Measurements from ENCODE around the gene WDFY3. TPM values are rescaled to one million over a fixed set of nuclear protein-coding genes. Genes with fewer than 3 reads are reported as not detected.

The WDFY3 gene
- total and polyA plus RNA-seq, 2 donors (not counting 1 experiment from before 2014, with no cell fraction given): 0.05 to 0.36 TPM

DNA sequence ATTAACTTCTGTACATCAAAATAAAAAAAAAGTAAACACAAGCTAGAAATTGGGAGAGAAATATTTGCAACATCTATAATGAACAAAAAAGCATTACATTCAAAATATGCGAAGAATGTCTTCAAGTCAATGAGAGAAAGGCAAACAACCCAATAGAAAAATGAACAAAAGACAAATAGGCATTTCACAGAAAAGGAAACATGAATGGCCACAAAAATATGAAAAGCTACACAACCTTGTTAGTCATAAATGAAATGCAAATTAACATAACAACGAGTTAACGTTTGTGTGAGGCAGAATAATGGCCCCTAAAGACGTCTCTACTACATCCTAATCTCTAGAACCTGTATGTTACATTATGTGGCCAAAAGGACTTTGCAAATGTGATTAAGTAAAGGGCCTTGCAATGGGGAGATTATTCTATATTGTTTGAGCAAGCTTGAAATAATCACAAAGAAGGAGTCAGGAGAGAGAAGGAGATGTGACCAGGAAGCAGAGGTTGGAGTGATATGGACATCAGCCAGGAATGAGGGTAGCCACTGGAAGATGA lies 86.8 kb downstream of the WDFY3 start:
- H3K4me2 ChIP-seq (replicated peaks; ENCODE audit: low read depth, low read length, poor library complexity, severe bottlenecking): no peak overlapping the region
- no peaks in the 10 kb centered on the region for H3K79me2 ChIP-seq (ENCODE audit: control insufficient read depth, insufficient read depth, low read length)
- H3K36me3 ChIP-seq (replicated peaks in 1 of 2; ENCODE audit: control extremely low read depth in 1 of 2, control insufficient read depth in 1 of 2, extremely low read depth in 1 of 2, insufficient read depth in 2 of 2, low read length in 1 of 2): no peaks in the 10 kb centered on the region
- H4K20me1 ChIP-seq (ENCODE audit: control insufficient read depth, insufficient read depth, low read length, poor library complexity, severe bottlenecking): no peaks in the 10 kb centered on the region
- Mint-ChIP-seq H3K27ac (no peak overlapping the region), H3K4me1 (no peaks in the 10 kb centered on the region), H3K27me3 (no peaks in the 10 kb centered on the region), H3K9me3 (ENCODE audit: insufficient read depth) (no peaks in the 10 kb centered on the region), H3K4me3 (no peak overlapping the region)
- H3K4me1 ChIP-seq (ENCODE audit: control insufficient read depth in 2 of 2, insufficient read depth in 2 of 2, low read length in 2 of 2): no peaks in the 10 kb centered on the region
- ChIA-PET POLR2A (no interaction called here), CTCF (no interaction called here)
- no peak for DNase-seq
- no CpG with 5 or more reads among the region's 4 CpGs for WGBS (ENCODE audit: insufficient coverage)
- H3K9ac ChIP-seq (ENCODE audit: low read length): no peak overlapping the region
- H2AFZ ChIP-seq (ENCODE audit: insufficient read depth, low read depth, low read length, poor library complexity, severe bottlenecking): no peak overlapping the region
- no peak overlapping the region for H3K27ac ChIP-seq (ENCODE audit: low read length in 2 of 2)
- no peak for ATAC-seq (ENCODE audit: low read depth)
- H3K27me3 ChIP-seq (replicated peaks in 1 of 4; ENCODE audit: control extremely low read depth in 1 of 4, control insufficient read depth in 3 of 4, insufficient read depth in 4 of 4, low read length in 3 of 4): no peaks in the 10 kb centered on the region
- no peaks in the 10 kb centered on the region for H3K9me3 ChIP-seq (ENCODE audit: control extremely low read depth in 1 of 3, control insufficient read depth in 2 of 3, insufficient read depth in 1 of 3, low read length in 2 of 3)
- no peak overlapping the region for H3K4me3 ChIP-seq (ENCODE audit: control extremely low read depth in 1 of 5, extremely low read depth in 1 of 5, insufficient read depth in 1 of 5, low read depth in 2 of 5, low read length in 4 of 5)
- no peak for TF ChIP-seq EZH2 (IDR thresholded peaks at IDR 0.05; ENCODE audit: borderline replicate concordance, insufficient read depth, low read depth, low read length, poor library complexity, severe bottlenecking)
- no peak for TF ChIP-seq CTCF (IDR thresholded peaks at IDR 0.05)
- intact Hi-C loops (cut with micrococcal nuclease): no loop called here

DNA sequence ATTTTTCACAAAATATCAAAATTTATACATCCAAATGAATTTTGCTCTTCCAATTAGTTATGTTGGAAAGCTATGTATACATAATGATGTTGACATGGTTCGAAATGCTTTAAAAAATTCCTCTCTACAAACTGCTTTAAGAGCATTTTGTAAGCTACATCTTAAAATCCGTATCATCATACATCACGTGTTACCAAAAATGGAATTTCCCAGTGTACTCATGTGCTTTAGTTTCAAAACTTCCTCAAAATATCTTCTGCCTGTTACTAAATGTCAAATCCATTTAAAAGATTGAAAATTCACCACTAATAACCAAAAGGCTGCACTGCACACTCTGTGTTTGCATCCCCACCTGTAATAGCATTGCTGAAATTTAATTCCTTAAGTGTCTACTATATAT lies 87.9 kb downstream of the WDFY3 start:
- no peaks in the 10 kb centered on the region for H3K27me3 ChIP-seq (replicated peaks in 1 of 4; ENCODE audit: control extremely low read depth in 1 of 4, control insufficient read depth in 3 of 4, insufficient read depth in 4 of 4, low read length in 3 of 4)
- 82% methylated on average over 2 of the region's 3 CpGs for WGBS (ENCODE audit: insufficient coverage)
- ATAC-seq (ENCODE audit: low read depth): no peak

More for the DNA sequence above, 87.9 kb downstream of the WDFY3 start:
- Histone ChIP-seq H3K9me3 (ENCODE audit: control extremely low read depth in 1 of 3, control insufficient read depth in 2 of 3, insufficient read depth in 1 of 3, low read length in 2 of 3) (no peaks in the 10 kb centered on the region), H3K79me2 (ENCODE audit: control insufficient read depth, insufficient read depth, low read length) (no peaks in the 10 kb centered on the region), H3K4me2 (replicated peaks; ENCODE audit: low read depth, low read length, poor library complexity, severe bottlenecking) (no peak overlapping the region), H4K20me1 (ENCODE audit: control insufficient read depth, insufficient read depth, low read length, poor library complexity, severe bottlenecking) (no peaks in the 10 kb centered on the region), H2AFZ (ENCODE audit: insufficient read depth, low read depth, low read length, poor library complexity, severe bottlenecking) (no peak overlapping the region), H3K36me3 (replicated peaks in 1 of 2; ENCODE audit: control extremely low read depth in 1 of 2, control insufficient read depth in 1 of 2, extremely low read depth in 1 of 2, insufficient read depth in 2 of 2, low read length in 1 of 2) (no peaks in the 10 kb centered on the region), H3K9ac (ENCODE audit: low read length) (no peak overlapping the region), H3K27ac (ENCODE audit: low read length in 2 of 2) (no peak overlapping the region), H3K4me3 (ENCODE audit: control extremely low read depth in 1 of 5, extremely low read depth in 1 of 5, insufficient read depth in 1 of 5, low read depth in 2 of 5, low read length in 4 of 5) (no peak overlapping the region), H3K4me1 (ENCODE audit: control insufficient read depth in 2 of 2, insufficient read depth in 2 of 2, low read length in 2 of 2) (no peaks in the 10 kb centered on the region)
- no peaks in the 10 kb centered on the region for H3K4me1 Mint-ChIP-seq
- intact Hi-C loops (cut with micrococcal nuclease): no loop called here
- H3K9me3 Mint-ChIP-seq (ENCODE audit: insufficient read depth): no peaks in the 10 kb centered on the region
- CTCF ChIA-PET: no interaction called here
- H3K27ac Mint-ChIP-seq: no peak overlapping the region
- no peak for TF ChIP-seq CTCF (IDR thresholded peaks at IDR 0.05)
- no peak for TF ChIP-seq EZH2 (IDR thresholded peaks at IDR 0.05; ENCODE audit: borderline replicate concordance, insufficient read depth, low read depth, low read length, poor library complexity, severe bottlenecking)
- no peak overlapping the region for H3K4me3 Mint-ChIP-seq
- DNase-seq: no peak
- POLR2A ChIA-PET: no interaction called here
- no peaks in the 10 kb centered on the region for H3K27me3 Mint-ChIP-seq

Measured in B cell (primary cell).